NCI-H2081 (cell line): ENCODE data around the gene ST6GALNAC1.

Experiments used
- DNase-seq, 2 experiments: peaks; one replicate each; lab custom pipeline; 2025; lab: John Stamatoyannopoulos, UW

Gene ST6GALNAC1

GRCh38 chr17:76577876-76578275 is 65.7 kb downstream of the ST6GALNAC1 start:
- DNase-seq = no peak

DNA sequence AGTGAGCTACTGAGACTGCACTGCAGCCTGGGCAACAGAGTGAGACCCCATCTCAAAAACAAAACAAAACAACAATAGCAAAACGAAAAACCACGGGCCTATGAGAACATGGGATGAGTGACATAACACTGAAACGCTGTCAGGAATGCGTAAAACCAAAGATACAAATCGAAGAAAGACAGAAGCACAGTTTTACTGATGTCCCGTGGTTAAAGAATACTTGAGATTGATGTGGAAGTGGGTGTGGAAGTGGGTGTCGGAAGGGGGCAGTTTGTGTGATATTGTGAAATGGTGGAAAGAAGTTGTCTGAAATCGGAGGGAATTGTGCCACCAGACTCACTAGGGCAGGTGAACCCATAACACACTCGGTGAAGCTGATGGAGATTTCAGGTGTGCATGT is 67.4 kb downstream of the ST6GALNAC1 start:
- no peak for DNase-seq

DNA sequence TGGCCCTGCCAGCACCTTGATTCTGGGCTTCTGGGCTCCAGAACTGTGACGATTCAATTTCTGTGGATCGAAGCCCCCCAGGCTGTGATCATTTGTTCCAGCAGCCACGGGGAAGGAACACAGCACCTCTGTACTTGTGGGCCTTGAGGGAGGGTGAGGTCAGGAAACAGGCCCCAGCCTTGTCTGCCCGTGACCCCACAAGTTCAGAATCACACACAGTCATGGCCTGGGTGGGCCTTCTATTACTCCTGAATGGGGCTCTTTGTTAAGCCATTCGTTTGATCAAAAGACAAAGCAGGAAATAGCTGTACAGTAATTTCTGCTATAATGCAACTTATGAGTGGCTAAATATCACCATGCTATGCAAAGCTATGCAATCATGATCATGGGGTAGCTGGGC is 68.0 kb downstream of the ST6GALNAC1 start:
- no peak for DNase-seq
